ENCODE measurements around the gene DPAGT1.
"Not testable (repeated sequence)": the region's sequence is repeated elsewhere in the genome, so short reads cannot be mapped to it uniquely, and the experiment has no call there.

Gene DPAGT1

DNA sequence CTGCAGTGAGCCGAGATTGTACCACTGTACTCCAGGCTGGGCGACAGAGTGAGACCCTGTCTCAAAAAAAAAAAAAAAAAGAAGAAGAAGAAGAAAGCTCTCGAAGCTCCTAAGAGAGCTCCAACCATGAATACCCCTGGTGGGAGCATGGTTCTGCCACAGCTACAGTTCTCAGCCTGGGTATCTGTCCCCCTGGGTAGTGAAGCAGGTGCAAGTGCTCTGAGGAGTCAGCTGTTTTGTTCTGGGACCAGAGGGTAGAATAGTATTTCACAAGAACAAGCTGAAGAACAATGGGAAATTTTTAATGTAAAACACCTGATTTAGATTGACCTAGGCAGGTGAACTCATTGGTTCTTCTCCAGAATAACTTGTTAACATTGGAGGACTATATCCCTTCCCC is 40.4 kb downstream of the DPAGT1 start:
- CTCF ChIA-PET: interaction anchor here (0.6 kb wide), 1 partner anchor 77 kb away, joined by 6 read pairs; no protein-coding TSS in a partner anchor

DNA sequence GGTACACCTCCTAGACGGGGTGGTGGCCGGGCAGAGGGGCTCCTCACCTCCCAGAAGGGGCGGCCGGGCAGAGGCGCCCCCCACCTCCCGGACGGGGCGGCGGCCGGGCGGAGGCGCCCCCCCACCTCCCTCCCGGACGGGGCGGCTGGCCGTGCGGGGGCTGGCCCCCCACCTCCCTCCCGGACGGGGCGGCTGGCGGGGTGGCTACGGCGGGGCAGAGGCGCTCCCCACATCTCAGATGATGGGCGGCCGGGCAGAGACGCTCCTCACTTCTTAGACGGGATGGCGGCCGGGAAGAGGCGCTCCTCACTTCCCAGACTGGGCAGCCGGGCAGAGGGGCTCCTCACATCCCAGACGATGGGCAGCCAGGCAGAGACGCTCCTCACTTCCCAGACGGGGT is 42.5 kb downstream of the DPAGT1 start:
- CTCF ChIA-PET; POLR2A ChIA-PET; DNase-seq (ENCODE audit: extremely low spot score): not testable (repeated sequence)

More for the DNA sequence above, 40.4 kb downstream of the DPAGT1 start:
- POLR2A ChIA-PET: no interaction called here
- no peak for DNase-seq (ENCODE audit: extremely low spot score)
- TF ChIP-seq, protein P1, sequence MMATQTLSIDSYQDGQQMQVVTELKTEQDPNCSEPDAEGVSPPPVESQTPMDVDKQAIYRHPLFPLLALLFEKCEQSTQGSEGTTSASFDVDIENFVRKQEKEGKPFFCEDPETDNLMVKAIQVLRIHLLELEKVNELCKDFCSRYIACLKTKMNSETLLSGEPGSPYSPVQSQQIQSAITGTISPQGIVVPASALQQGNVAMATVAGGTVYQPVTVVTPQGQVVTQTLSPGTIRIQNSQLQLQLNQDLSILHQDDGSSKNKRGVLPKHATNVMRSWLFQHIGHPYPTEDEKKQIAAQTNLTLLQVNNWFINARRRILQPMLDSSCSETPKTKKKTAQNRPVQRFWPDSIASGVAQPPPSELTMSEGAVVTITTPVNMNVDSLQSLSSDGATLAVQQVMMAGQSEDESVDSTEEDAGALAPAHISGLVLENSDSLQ (IDR thresholded peaks at IDR 0.05): no peak
- TF ChIP-seq ZNF384 (IDR thresholded peaks at IDR 0.05): no peak
- no peak for TF ChIP-seq FOXA1 (IDR thresholded peaks at IDR 0.05)
- no peak for TF ChIP-seq LEF1 (IDR thresholded peaks at IDR 0.05; ENCODE audit: borderline replicate concordance)
- no peak for TF ChIP-seq NFRKB (IDR thresholded peaks at IDR 0.05)
- no peak for TF ChIP-seq FOXK2 (IDR thresholded peaks at IDR 0.05)
- TF ChIP-seq HDGF (IDR thresholded peaks at IDR 0.05; ENCODE audit: borderline replicate concordance): no peak
- TF ChIP-seq ELF4 (IDR thresholded peaks at IDR 0.05): no peak
- TF ChIP-seq CTBP1 (IDR thresholded peaks at IDR 0.05; ENCODE audit: borderline replicate concordance): no peak
- no peak for TF ChIP-seq FOXM1 (IDR thresholded peaks at IDR 0.05; ENCODE audit: borderline replicate concordance)
- no peak for TF ChIP-seq SP1 (IDR thresholded peaks at IDR 0.05)
- no peak for TF ChIP-seq ARNT (IDR thresholded peaks at IDR 0.05)
- TF ChIP-seq L3MBTL2 (conservative IDR thresholded peaks at IDR 0.05): no peak
- no peak for TF ChIP-seq TARDBP (IDR thresholded peaks at IDR 0.05)
- no peak for TF ChIP-seq BHLHE40 (IDR thresholded peaks at IDR 0.05; ENCODE audit: borderline replicate concordance)
- no peak for TF ChIP-seq SUZ12 (IDR thresholded peaks at IDR 0.05)

DNA sequence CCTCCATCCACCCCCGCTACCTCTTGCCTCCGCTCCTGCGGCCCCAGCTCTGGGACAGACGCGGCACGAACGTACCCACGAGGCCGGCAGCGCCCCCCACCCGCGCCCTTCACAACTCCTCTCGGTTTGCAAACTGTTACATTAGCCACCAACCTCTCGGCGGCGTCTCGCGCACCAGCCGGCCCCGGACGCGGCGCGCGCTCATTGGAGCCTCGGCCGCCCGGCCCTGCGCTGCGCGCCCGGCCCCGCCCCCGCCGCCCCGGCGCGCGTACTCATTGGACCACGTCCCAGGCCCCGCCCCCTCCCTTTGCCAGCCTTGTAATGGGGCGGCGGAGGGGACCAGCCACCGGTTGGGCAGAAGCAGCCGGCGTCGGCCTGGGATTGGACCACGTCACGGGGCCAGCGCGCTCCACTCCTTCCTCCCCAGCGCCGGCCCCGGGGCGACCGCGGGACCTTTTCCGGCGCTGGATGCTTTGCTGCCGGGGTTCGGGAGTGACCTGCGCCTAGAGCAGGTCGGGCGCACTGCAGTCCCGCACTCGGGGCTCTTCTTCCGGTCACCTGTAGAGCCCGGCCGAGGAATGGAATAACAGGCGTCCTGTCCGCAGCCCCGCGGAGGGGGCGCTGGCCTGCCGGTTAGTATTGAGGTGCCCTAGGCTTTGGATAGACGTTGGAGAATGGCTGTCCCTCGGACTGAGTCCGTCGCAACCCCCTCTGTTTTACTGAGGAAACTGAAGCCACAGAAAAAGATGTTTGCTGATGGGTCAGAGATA is 44.5 kb downstream of the DPAGT1 start, which contains the start of gene HYOU1:
Gene HYOU1 (minus strand): TSS at position 206 of the 770 bp plus-strand sequence. CDS start 1,045 bp downstream, outside the sequence.
- CTCF ChIA-PET: interaction anchor here (1.3 kb wide), 2 partner anchors 8 to 11 kb away, joined by 4 read pairs; partner anchors contain the start of gene VPS11
- POLR2A ChIA-PET: interaction anchor here (1.0 to 2.9 kb wide), 12 partner anchors 9 to 67 kb away, joined by 3 to 28 read pairs (median 6); partner anchors contain the start of genes C2CD2L, CENATAC, DPAGT1 and HMBS
- no peak for TF ChIP-seq HDGF (IDR thresholded peaks at IDR 0.05; ENCODE audit: borderline replicate concordance)
- peak; percentile 58 for TF ChIP-seq L3MBTL2 (conservative IDR thresholded peaks at IDR 0.05)
- no peak for TF ChIP-seq ARNT (IDR thresholded peaks at IDR 0.05)
- no peak for TF ChIP-seq CTBP1 (IDR thresholded peaks at IDR 0.05; ENCODE audit: borderline replicate concordance)
- DNase-seq (ENCODE audit: extremely low spot score): peak; percentile 96

DNA sequence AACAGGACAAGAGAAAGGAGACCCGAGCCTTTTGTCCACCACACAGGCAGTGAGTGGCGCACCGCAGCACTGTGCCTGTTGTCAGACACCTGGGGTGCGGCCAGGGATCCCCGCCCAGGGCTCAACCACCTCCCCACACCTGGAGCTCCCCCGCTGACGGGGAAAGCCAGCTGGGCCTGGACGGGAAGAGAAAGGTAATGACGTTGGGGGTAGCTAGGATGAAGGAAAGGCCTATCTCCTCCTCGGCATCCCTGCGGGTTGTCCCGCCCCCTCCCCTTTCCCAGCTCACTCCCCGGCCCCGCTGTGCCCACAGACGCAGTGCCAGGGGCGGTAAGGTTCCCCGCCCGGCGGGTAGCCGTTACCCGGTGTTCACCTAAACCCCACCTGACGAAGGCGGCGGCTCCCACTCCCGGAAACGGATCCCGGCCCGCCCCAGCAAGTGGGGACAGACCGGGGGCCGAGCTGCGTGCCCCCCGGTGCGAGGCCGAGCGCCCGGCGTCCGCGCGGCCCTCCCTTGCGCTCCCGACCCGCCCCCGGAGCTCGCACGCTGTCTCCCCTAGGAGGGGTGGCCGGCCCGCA is 45.1 kb downstream of the DPAGT1 start:
- peak; percentile 33 for DNase-seq (ENCODE audit: extremely low spot score)

DNA sequence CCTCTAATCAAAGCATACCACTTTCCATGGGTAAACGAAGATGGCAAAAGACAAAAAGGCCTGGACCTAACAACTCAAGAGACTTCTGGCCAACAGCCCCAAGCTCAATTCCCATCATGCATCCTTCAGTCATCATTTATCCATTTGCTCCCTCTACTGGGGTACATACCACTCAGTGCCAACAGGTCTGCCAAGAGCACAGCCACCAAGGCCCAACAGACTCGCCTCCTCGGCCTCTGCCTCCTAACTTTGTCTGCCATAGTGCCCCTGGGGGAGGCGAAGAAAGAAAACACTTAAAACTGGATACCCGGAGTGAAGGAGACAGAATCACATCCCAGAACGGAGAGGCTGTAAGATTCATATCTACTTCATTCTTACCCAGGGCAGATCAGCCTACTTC is 45.8 kb downstream of the DPAGT1 start:
- TF ChIP-seq NFRKB (IDR thresholded peaks at IDR 0.05) (no peak), LEF1 (IDR thresholded peaks at IDR 0.05; ENCODE audit: borderline replicate concordance) (no peak), FOXA1 (IDR thresholded peaks at IDR 0.05) (no peak), ARNT (IDR thresholded peaks at IDR 0.05) (no peak), HDGF (IDR thresholded peaks at IDR 0.05; ENCODE audit: borderline replicate concordance) (no peak), ZNF384 (IDR thresholded peaks at IDR 0.05) (no peak), ELF4 (IDR thresholded peaks at IDR 0.05) (no peak), TARDBP (IDR thresholded peaks at IDR 0.05) (no peak), CTBP1 (IDR thresholded peaks at IDR 0.05; ENCODE audit: borderline replicate concordance) (no peak), FOXM1 (IDR thresholded peaks at IDR 0.05; ENCODE audit: borderline replicate concordance) (no peak), FOXK2 (IDR thresholded peaks at IDR 0.05) (no peak), L3MBTL2 (conservative IDR thresholded peaks at IDR 0.05) (no peak), BHLHE40 (IDR thresholded peaks at IDR 0.05; ENCODE audit: borderline replicate concordance) (no peak), SP1 (IDR thresholded peaks at IDR 0.05) (no peak), SUZ12 (IDR thresholded peaks at IDR 0.05) (no peak)
- TF ChIP-seq, protein P1 (IDR thresholded peaks at IDR 0.05): no peak
- CTCF ChIA-PET: interaction anchor here (0.8 to 1.3 kb wide), 3 partner anchors 9 to 118 kb away, joined by 4 to 7 read pairs (median 4); partner anchors contain the start of gene VPS11
- DNase-seq (ENCODE audit: extremely low spot score): no peak
- POLR2A ChIA-PET: interaction anchor here (0.6 to 2.9 kb wide), 15 partner anchors 8 to 265 kb away, joined by 3 to 28 read pairs (median 5); partner anchors contain the start of genes C2CD2L, CENATAC, DDX6 and HMBS

More for the DNA sequence above, 45.1 kb downstream of the DPAGT1 start:
- TF ChIP-seq, protein P1 (IDR thresholded peaks at IDR 0.05): no peak
- TF ChIP-seq ZNF384 (IDR thresholded peaks at IDR 0.05) (no peak), SUZ12 (IDR thresholded peaks at IDR 0.05) (no peak), SP1 (IDR thresholded peaks at IDR 0.05) (no peak), ARNT (IDR thresholded peaks at IDR 0.05) (no peak), BHLHE40 (IDR thresholded peaks at IDR 0.05; ENCODE audit: borderline replicate concordance) (no peak)
- ChIA-PET POLR2A (interaction anchor here (0.6 to 2.9 kb wide), 16 partner anchors 9 to 265 kb away, joined by 3 to 28 read pairs (median 4); partner anchors contain the start of genes C2CD2L, CENATAC, DDX6 and DPAGT1), CTCF (interaction anchor here (1.3 kb wide), 2 partner anchors 9 to 11 kb away, joined by 4 read pairs; partner anchors contain the start of gene VPS11)

DNA sequence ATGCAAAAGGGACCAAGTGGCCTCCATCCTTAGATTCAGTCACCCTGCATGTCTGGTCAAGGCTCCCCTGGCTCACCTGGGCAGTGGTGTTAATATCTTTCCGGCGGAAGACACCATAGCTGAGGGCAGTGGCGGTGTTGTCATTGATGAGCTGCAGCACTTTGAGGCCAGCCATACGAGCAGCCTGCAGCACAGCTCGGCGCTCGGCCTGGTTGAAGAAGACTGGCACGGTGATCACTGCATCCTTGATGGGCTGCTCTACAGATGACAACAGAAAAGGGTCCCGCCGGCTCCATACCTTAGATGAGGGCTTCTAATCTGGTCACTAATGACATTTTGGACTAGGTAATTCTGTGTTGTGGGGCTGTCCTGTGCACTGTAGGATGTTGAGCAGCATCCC is 47.2 kb downstream of the DPAGT1 start:
- no peak for DNase-seq (ENCODE audit: extremely low spot score)
- ChIA-PET CTCF (no interaction called here), POLR2A (interaction anchor here (2.7 kb wide), 1 partner anchor 41 kb away, joined by 17 read pairs; a partner anchor contains a TSS)
- TF ChIP-seq ZNF384 (IDR thresholded peaks at IDR 0.05) (no peak), LEF1 (IDR thresholded peaks at IDR 0.05; ENCODE audit: borderline replicate concordance) (no peak), NFRKB (IDR thresholded peaks at IDR 0.05) (no peak), ARNT (IDR thresholded peaks at IDR 0.05) (no peak), FOXK2 (IDR thresholded peaks at IDR 0.05) (no peak), FOXA1 (IDR thresholded peaks at IDR 0.05) (no peak), CTBP1 (IDR thresholded peaks at IDR 0.05; ENCODE audit: borderline replicate concordance) (no peak), BHLHE40 (IDR thresholded peaks at IDR 0.05; ENCODE audit: borderline replicate concordance) (no peak), L3MBTL2 (conservative IDR thresholded peaks at IDR 0.05) (no peak), TARDBP (IDR thresholded peaks at IDR 0.05) (no peak), HDGF (IDR thresholded peaks at IDR 0.05; ENCODE audit: borderline replicate concordance) (no peak), FOXM1 (IDR thresholded peaks at IDR 0.05; ENCODE audit: borderline replicate concordance) (no peak), ELF4 (IDR thresholded peaks at IDR 0.05) (no peak), SUZ12 (IDR thresholded peaks at IDR 0.05) (no peak), SP1 (IDR thresholded peaks at IDR 0.05) (no peak)
- TF ChIP-seq, protein P1 (IDR thresholded peaks at IDR 0.05): no peak
